GM04503 (cell line): ENCODE results near the gene SHLD1.
A peak's percentile ranks its signal among the peaks of the same experiment; 100 is the strongest.
"Not testable (repeated sequence)": the region's sequence is repeated elsewhere in the genome, so short reads cannot be mapped to it uniquely, and the experiment has no call there.

Experiments
- DNase-seq: peaks from one replicate; pipeline ENCODE4 v3.0.0-alpha.2; 2012; ENCODE audit warnings: low read depth

Gene SHLD1

GRCh38 chr20:5749952-5750779 is at the start of gene SHLD1:
SHLD1 (plus strand) TSS chr20:5750401; CDS start chr20:5772866, 22,465 bp downstream.
- DNase-seq, result peak; percentile 38

- DNase-seq, result not testable (repeated sequence)
Measured at GRCh38 chr20:5702339-5702738, 47.9 kb upstream of the SHLD1 start.

GRCh38 chr20:5703681-5704101 is 46.5 kb upstream of the SHLD1 start:
- DNase-seq, result no peak

- no peak for DNase-seq
Measured at GRCh38 chr20:5705827-5706226, 44.4 kb upstream of the SHLD1 start.

- no peak for DNase-seq
Measured at GRCh38 chr20:5706797-5707196, 43.4 kb upstream of the SHLD1 start.

- DNase-seq, result no peak
Measured at GRCh38 chr20:5710551-5710950, 39.6 kb upstream of the SHLD1 start.

GRCh38 chr20:5714261-5715041 is 35.8 kb upstream of the SHLD1 start:
- no peak for DNase-seq

- no peak for DNase-seq
Measured at GRCh38 chr20:5715071-5715841, 34.9 kb upstream of the SHLD1 start.

- no peak for DNase-seq
Measured at GRCh38 chr20:5716953-5717352, 33.2 kb upstream of the SHLD1 start.

GRCh38 chr20:5718896-5719595 is 31.2 kb upstream of the SHLD1 start:
- no peak for DNase-seq

- DNase-seq, result no peak
Measured at GRCh38 chr20:5719861-5720403, 30.3 kb upstream of the SHLD1 start.

- DNase-seq, result no peak
Measured at GRCh38 chr20:5720696-5721095, 29.5 kb upstream of the SHLD1 start.

GRCh38 chr20:5721356-5721755 is 28.8 kb upstream of the SHLD1 start:
- not testable (repeated sequence) for DNase-seq

- DNase-seq, result no peak
Measured at GRCh38 chr20:5722927-5723326, 27.3 kb upstream of the SHLD1 start.

GRCh38 chr20:5725183-5725463 is 25.1 kb upstream of the SHLD1 start:
- not testable (repeated sequence) for DNase-seq

- no peak for DNase-seq
Measured at GRCh38 chr20:5727018-5727515, 23.1 kb upstream of the SHLD1 start.

GRCh38 chr20:5729348-5729747 is 20.9 kb upstream of the SHLD1 start:
- DNase-seq, result no peak

- no peak for DNase-seq
Measured at GRCh38 chr20:5730131-5730530, 20.1 kb upstream of the SHLD1 start.

- DNase-seq, result no peak
Measured at GRCh38 chr20:5731753-5732366, 18.3 kb upstream of the SHLD1 start.

GRCh38 chr20:5734602-5735001 is 15.6 kb upstream of the SHLD1 start:
- no peak for DNase-seq
